Mucosa of rectum (tissue), 2 donors: Measurements from ENCODE around the gene HOXC11.

Experiments used
- H3K27ac ChIP-seq, 2 donors: one replicate each; pipeline ENCODE4 v1.7.0; 2013; ENCODE audit warnings: inconsistent platforms in 2 of 2, low read depth in 2 of 2, low read length in 2 of 2
- H3K27me3 ChIP-seq, 2 donors: one replicate each; pipeline ENCODE4 v1.7.0; 2013; ENCODE audit warnings: low read length in 2 of 2; ENCODE audit not compliant: control insufficient read depth in 2 of 2, insufficient read depth in 2 of 2
- H3K36me3 ChIP-seq, 2 donors: one replicate each; pipeline ENCODE4 v1.7.0; 2013; ENCODE audit warnings: low read length in 2 of 2; ENCODE audit not compliant: control insufficient read depth in 2 of 2, insufficient read depth in 2 of 2
- H3K4me1 ChIP-seq, 2 donors: one replicate each; pipeline ENCODE4 v1.7.0; 2013; ENCODE audit warnings: low read length in 2 of 2, mild to moderate bottlenecking in 1 of 2; ENCODE audit not compliant: control insufficient read depth in 2 of 2, insufficient read depth in 2 of 2
- H3K4me3 ChIP-seq, 2 donors: one replicate each; pipeline ENCODE4 v1.7.0; 2013; ENCODE audit warnings: low read length in 2 of 2
- H3K9ac ChIP-seq, 2 donors: one replicate each; pipeline ENCODE4 v1.7.0; 2013; ENCODE audit warnings: low read length in 2 of 2, low read depth in 1 of 2, mild to moderate bottlenecking in 1 of 2
- H3K9me3 ChIP-seq, 2 donors: one replicate each; pipeline ENCODE4 v1.7.0; 2013; ENCODE audit warnings: low read length in 2 of 2; ENCODE audit not compliant: control insufficient read depth in 2 of 2
- donor health status: healthy.
- donor health status: Normal muscosa, but diverticular disease.

Gene HOXC11

DNA sequence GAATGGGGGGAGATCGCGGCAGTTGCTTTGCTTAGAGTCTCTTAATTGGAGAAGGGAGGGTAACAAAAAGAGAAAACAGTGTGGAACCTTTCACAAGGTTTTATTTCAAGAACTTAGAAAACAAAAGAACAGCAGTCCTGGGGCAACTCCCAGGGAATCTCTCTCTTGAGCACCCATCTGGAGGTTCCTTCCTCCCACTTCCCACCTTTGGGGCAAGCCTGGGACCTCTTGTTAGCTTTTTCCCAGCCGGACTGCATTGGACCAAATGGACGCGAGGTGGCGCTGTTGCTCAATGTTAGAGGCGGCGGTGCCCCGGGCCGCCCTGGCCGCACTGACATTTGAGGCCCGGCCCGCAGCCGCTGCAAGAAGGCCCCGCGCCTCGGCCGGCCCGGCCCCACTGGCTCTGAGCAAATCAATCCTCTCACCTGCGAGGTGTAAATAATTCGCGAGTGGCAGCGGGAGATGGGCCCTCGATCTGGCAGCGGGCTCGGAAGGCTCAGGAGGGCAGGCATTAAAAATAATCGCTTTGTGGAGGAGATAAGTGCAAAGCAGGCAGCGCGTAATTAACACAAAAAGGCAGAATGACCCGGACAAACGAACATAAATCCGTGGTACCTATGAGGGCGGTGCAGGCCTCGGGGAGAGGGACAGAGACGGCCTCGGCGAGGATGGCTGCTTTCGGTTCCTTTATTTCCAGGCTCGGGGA lies 33.1 kb downstream of the HOXC11 start:
- peak overlapping the region in 1 of 2 donors; percentile 47 for H3K9ac ChIP-seq
- H3K4me3 ChIP-seq: peak overlapping the region in 1 of 2 donors; percentile 56
- peaks cover 84 to 86% of the 10 kb centered on the region in 2 donors for H3K27me3 ChIP-seq
- no peak overlapping the region for H3K27ac ChIP-seq
- H3K4me1 ChIP-seq: peaks cover 3 to 4% of the 10 kb centered on the region in 2 donors
- no peaks in the 10 kb centered on the region for H3K9me3 ChIP-seq
- no peaks in the 10 kb centered on the region for H3K36me3 ChIP-seq

GRCh38 chr12:54006559-54007220 lies 33.8 kb downstream of the HOXC11 start:
- Histone ChIP-seq H3K27me3 (peaks cover 81 to 86% of the 10 kb centered on the region in 2 donors), H3K27ac (no peak overlapping the region), H3K4me1 (peaks cover 4 to 5% of the 10 kb centered on the region in 2 donors), H3K9ac (peak overlapping the region in 1 of 2 donors; percentile 47), H3K9me3 (no peaks in the 10 kb centered on the region), H3K36me3 (no peaks in the 10 kb centered on the region), H3K4me3 (peak overlapping the region in 1 of 2 donors; percentile 56)

DNA sequence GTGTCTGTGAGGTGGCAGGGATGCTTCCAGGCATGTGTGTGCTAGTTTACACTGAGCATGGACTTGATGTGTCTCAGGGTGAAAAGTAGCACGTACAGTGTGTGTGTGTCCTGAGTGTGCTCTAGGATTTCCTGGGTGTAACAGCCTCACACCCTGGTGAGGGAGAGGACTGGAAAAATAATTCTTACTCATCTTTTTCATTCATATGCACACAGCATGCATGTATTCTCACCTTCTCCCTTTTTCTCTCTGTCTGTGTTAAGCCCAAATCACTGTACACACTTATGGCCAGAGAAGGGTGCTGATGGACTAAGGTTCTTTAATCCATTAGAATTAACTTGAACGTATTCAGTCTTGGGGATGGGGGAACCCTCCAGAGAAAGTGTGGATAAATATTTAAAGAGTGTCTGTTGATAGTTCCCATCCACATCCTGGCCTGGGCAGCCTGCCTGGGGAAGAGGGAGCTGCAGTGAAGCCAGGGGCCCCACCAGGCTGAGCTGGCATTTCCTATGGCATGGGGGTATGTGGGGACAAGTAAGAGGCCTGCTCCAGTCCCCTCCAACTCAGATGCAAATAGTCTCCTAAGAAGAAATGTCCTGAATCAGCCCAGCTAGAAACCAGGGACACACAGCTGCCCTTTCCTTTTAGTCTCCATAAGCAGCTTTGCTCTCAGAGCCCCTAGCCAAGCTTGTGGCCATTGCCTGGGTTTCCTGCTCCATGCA lies 34.8 kb downstream of the HOXC11 start:
- no peaks in the 10 kb centered on the region for H3K9me3 ChIP-seq
- no peak overlapping the region for H3K4me3 ChIP-seq
- peaks cover 4 to 5% of the 10 kb centered on the region in 2 donors for H3K4me1 ChIP-seq
- peaks cover 80 to 82% of the 10 kb centered on the region in 2 donors for H3K27me3 ChIP-seq
- H3K9ac ChIP-seq: no peak overlapping the region
- H3K27ac ChIP-seq: no peak overlapping the region
- no peaks in the 10 kb centered on the region for H3K36me3 ChIP-seq

DNA sequence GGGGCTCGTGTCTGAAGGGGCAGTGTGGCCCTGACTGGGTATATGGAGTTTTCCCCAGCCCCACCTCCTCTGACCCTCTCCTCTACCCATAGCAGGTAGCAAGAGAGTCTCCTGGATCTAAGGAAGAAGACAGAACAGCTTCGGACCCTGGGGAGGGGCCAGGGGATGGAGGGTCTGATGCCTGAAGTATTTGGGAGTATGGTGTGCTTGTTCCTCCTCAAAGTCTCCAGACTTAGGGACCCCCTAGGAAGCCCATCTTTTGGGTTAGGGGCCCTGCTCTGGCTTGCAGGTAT lies 35.3 kb downstream of the HOXC11 start:
- H3K9me3 ChIP-seq: no peaks in the 10 kb centered on the region
- H3K4me3 ChIP-seq: no peak overlapping the region
- no peak overlapping the region for H3K9ac ChIP-seq
- H3K27me3 ChIP-seq: peaks cover 80 to 83% of the 10 kb centered on the region in 2 donors
- peaks cover 4 to 5% of the 10 kb centered on the region in 2 donors for H3K4me1 ChIP-seq
- no peaks in the 10 kb centered on the region for H3K36me3 ChIP-seq
- no peak overlapping the region for H3K27ac ChIP-seq

- peaks cover 81 to 83% of the 10 kb centered on the region in 2 donors for H3K27me3 ChIP-seq
- no peak overlapping the region for H3K4me3 ChIP-seq
- no peak overlapping the region for H3K27ac ChIP-seq
- H3K36me3 ChIP-seq: no peaks in the 10 kb centered on the region
- H3K9ac ChIP-seq: no peak overlapping the region
- H3K4me1 ChIP-seq: peaks cover 4 to 5% of the 10 kb centered on the region in 2 donors
- H3K9me3 ChIP-seq: no peaks in the 10 kb centered on the region
Measured at GRCh38 chr12:54009171-54010052, 36.5 kb downstream of the HOXC11 start.

DNA sequence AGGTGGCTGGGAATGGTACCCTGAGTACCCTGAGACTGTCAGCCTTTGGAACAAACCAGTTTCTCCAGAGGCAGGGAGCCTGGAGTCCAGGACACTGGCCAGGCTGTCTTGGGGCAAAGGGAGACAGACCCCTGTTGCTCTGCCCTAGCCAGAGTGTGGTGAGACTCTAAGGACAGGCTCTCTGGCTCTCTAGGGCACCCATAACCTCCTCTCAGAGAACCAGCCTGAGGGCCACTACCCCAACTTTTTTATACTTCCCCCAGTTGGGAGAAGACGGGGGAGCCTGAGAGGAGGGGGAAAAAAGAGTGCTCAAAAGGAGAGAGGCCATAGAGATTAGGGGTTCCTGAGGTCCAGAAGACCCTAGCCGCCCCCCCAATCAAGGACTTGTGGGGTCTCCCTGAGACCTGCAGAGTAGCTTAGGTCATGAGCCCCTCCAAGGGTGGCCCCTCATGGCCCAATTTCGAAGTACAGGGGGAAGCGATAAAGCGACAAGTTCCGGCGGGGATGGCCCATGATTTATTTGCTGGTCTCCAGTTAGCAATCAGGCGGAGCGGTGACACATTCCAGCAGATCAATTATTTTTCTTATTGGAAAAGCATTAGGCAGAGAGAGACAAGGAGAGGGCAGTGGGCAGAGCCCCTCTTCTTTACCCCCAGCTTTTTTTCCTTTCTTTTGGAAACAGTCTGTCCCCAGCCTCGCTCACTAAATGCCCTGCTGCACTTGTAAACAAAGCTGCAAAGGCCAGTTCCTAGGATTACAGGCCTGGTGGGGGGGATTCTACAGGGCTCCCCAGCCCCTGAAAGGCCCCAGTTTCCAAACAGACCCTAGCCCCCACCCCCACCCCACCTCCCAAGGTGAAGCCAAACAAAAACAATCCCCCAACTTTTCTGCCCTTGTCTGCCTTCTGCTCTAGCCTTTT lies 37.4 kb downstream of the HOXC11 start:
- Histone ChIP-seq H3K27ac (no peak overlapping the region), H3K36me3 (no peaks in the 10 kb centered on the region), H3K4me3 (no peak overlapping the region), H3K9me3 (no peaks in the 10 kb centered on the region), H3K4me1 (peaks cover 4 to 5% of the 10 kb centered on the region in 2 donors), H3K9ac (no peak overlapping the region), H3K27me3 (peaks cover 81 to 83% of the 10 kb centered on the region in 2 donors)

DNA sequence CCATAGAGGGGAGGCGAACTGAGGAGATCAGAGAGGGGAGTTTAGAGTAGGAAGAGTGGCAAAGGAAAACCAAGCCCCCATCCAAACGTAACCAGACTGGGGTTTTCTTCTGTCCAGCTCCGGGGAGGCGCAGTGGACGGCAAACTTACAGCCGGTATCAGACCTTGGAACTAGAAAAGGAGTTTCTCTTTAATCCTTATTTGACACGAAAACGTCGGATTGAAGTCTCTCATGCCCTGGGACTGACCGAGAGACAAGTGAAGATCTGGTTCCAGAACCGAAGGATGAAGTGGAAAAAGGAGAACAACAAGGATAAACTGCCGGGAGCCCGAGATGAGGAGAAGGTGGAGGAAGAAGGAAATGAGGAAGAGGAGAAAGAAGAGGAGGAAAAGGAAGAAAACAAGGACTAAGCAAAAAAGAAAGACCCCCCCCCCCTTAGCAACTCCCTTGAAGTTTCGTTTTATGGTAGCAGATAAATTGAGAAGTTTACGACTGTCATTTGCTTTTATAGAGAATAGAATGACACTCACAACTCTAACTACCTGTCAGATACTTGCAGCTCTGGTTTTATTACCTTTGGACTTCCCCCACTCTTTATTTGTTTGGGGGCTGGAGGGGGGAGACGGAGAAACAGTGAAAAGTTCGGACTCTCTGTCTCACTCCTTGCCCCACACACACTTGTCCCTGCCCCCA lies 38.2 kb downstream of the HOXC11 start:
- H3K9ac ChIP-seq: no peak overlapping the region
- no peak overlapping the region for H3K4me3 ChIP-seq
- H3K4me1 ChIP-seq: peaks cover 4 to 5% of the 10 kb centered on the region in 2 donors
- no peak overlapping the region for H3K27ac ChIP-seq
- peaks cover 83% of the 10 kb centered on the region in 2 donors for H3K27me3 ChIP-seq
- H3K9me3 ChIP-seq: no peaks in the 10 kb centered on the region
- H3K36me3 ChIP-seq: no peaks in the 10 kb centered on the region

- Histone ChIP-seq H3K27ac (no peak overlapping the region), H3K9ac (no peak overlapping the region), H3K4me1 (peaks cover 0 to 2% of the 10 kb centered on the region in 2 donors)
Measured at GRCh38 chr12:54011665-54012532, 39.0 kb downstream of the HOXC11 start.

More at GRCh38 chr12:54011665-54012532, 39.0 kb downstream of the HOXC11 start:
- Histone ChIP-seq H3K36me3 (no peaks in the 10 kb centered on the region), H3K9me3 (no peaks in the 10 kb centered on the region), H3K27me3 (peaks cover 78% of the 10 kb centered on the region in 2 donors), H3K4me3 (no peak overlapping the region)
